ENCODE results near the gene UBR2. TPM values are rescaled to one million over a fixed set of nuclear protein-coding genes. Genes with fewer than 3 reads are reported as not detected.

The UBR2 gene
- total RNA-seq, 1 donor = 31.5 TPM

GRCh38 chr6:42610416-42610815 lies 46.6 kb downstream of the UBR2 start:
- H3K4me2 ChIP-seq (ENCODE audit: insufficient read depth, low read length) = no peak overlapping the region
- H3K79me2 ChIP-seq (ENCODE audit: insufficient read depth, low read length) = peaks cover 2% of the 10 kb centered on the region
- no peak overlapping the region for H3K27ac ChIP-seq (ENCODE audit: low read depth, low read length)
- H3K4me1 ChIP-seq (ENCODE audit: insufficient read depth, low read length) = no peaks in the 10 kb centered on the region
- H2AFZ ChIP-seq (ENCODE audit: low read length) = no peak overlapping the region
- H3K27me3 ChIP-seq (ENCODE audit: insufficient read depth, low read length) = no peaks in the 10 kb centered on the region
- no peak overlapping the region for H3K4me3 ChIP-seq (ENCODE audit: insufficient read depth, low read length)
- H3K36me3 ChIP-seq (ENCODE audit: insufficient read depth, low read length) = peaks cover 20% of the 10 kb centered on the region
- no peak for DNase-seq (ENCODE audit: insufficient read length, low spot score, missing footprints)
- H3K9me3 ChIP-seq (ENCODE audit: low read depth, low read length) = no peaks in the 10 kb centered on the region
- H4K20me1 ChIP-seq (ENCODE audit: insufficient read depth, low read length) = no peaks in the 10 kb centered on the region
- TF ChIP-seq CTCF (IDR thresholded peaks at IDR 0.05; ENCODE audit: extremely low read depth, low read depth, low read length) = no peak

- no peaks in the 10 kb centered on the region for H4K20me1 ChIP-seq (ENCODE audit: insufficient read depth, low read length)
- no peak for DNase-seq (ENCODE audit: insufficient read length, low spot score, missing footprints)
Measured at GRCh38 chr6:42615518-42615917, 51.7 kb downstream of the UBR2 start.

GRCh38 chr6:42616716-42617115 lies 52.9 kb downstream of the UBR2 start:
- Histone ChIP-seq H2AFZ (ENCODE audit: low read length) (no peak overlapping the region), H3K79me2 (ENCODE audit: insufficient read depth, low read length) (no peaks in the 10 kb centered on the region), H3K4me1 (ENCODE audit: insufficient read depth, low read length) (no peaks in the 10 kb centered on the region), H3K36me3 (ENCODE audit: insufficient read depth, low read length) (peaks cover 33% of the 10 kb centered on the region), H4K20me1 (ENCODE audit: insufficient read depth, low read length) (no peaks in the 10 kb centered on the region), H3K9me3 (ENCODE audit: low read depth, low read length) (no peaks in the 10 kb centered on the region), H3K4me3 (ENCODE audit: insufficient read depth, low read length) (no peak overlapping the region), H3K27me3 (ENCODE audit: insufficient read depth, low read length) (no peaks in the 10 kb centered on the region), H3K27ac (ENCODE audit: low read depth, low read length) (peak overlapping the region; percentile 14), H3K4me2 (ENCODE audit: insufficient read depth, low read length) (no peak overlapping the region)
- DNase-seq (ENCODE audit: insufficient read length, low spot score, missing footprints) = no peak
- no peak for TF ChIP-seq CTCF (IDR thresholded peaks at IDR 0.05; ENCODE audit: extremely low read depth, low read depth, low read length)

More at GRCh38 chr6:42615518-42615917, 51.7 kb downstream of the UBR2 start:
- Histone ChIP-seq H3K79me2 (ENCODE audit: insufficient read depth, low read length) (no peaks in the 10 kb centered on the region), H3K36me3 (ENCODE audit: insufficient read depth, low read length) (peaks cover 26% of the 10 kb centered on the region), H3K4me1 (ENCODE audit: insufficient read depth, low read length) (no peaks in the 10 kb centered on the region), H2AFZ (ENCODE audit: low read length) (no peak overlapping the region), H3K9me3 (ENCODE audit: low read depth, low read length) (no peaks in the 10 kb centered on the region), H3K27ac (ENCODE audit: low read depth, low read length) (no peak overlapping the region), H3K4me2 (ENCODE audit: insufficient read depth, low read length) (no peak overlapping the region), H3K27me3 (ENCODE audit: insufficient read depth, low read length) (no peaks in the 10 kb centered on the region), H3K4me3 (ENCODE audit: insufficient read depth, low read length) (no peak overlapping the region)
- no peak for TF ChIP-seq CTCF (IDR thresholded peaks at IDR 0.05; ENCODE audit: extremely low read depth, low read depth, low read length)

- H3K9me3 ChIP-seq (ENCODE audit: low read depth, low read length) = no peaks in the 10 kb centered on the region
Measured at GRCh38 chr6:42618105-42618504, 54.3 kb downstream of the UBR2 start.

More at GRCh38 chr6:42618105-42618504, 54.3 kb downstream of the UBR2 start:
- DNase-seq (ENCODE audit: insufficient read length, low spot score, missing footprints) = no peak
- H3K79me2 ChIP-seq (ENCODE audit: insufficient read depth, low read length) = no peaks in the 10 kb centered on the region
- no peaks in the 10 kb centered on the region for H3K27me3 ChIP-seq (ENCODE audit: insufficient read depth, low read length)
- H3K27ac ChIP-seq (ENCODE audit: low read depth, low read length) = peak overlapping the region; percentile 37
- H3K4me2 ChIP-seq (ENCODE audit: insufficient read depth, low read length) = no peak overlapping the region
- no peaks in the 10 kb centered on the region for H4K20me1 ChIP-seq (ENCODE audit: insufficient read depth, low read length)
- H3K4me3 ChIP-seq (ENCODE audit: insufficient read depth, low read length) = no peak overlapping the region
- TF ChIP-seq CTCF (IDR thresholded peaks at IDR 0.05; ENCODE audit: extremely low read depth, low read depth, low read length) = no peak
- peaks cover 33% of the 10 kb centered on the region for H3K36me3 ChIP-seq (ENCODE audit: insufficient read depth, low read length)
- no peaks in the 10 kb centered on the region for H3K4me1 ChIP-seq (ENCODE audit: insufficient read depth, low read length)
- H2AFZ ChIP-seq (ENCODE audit: low read length) = no peak overlapping the region

Measured in osteoblast (primary cell).